Pancreas (tissue), 10 donors: ENCODE results near the gene MRPS5. TPM values are rescaled to one million over a fixed set of nuclear protein-coding genes. Genes with fewer than 3 reads are reported as not detected.
A peak's percentile ranks its signal among the peaks of the same experiment; 100 is the strongest.

ENCODE experiments used
- ATAC-seq, 4 donors: fragments of 200-7000 bp; cut with Tn5 transposase; one replicate each; pipeline versions ENCODE4 v1.8.0 to v1.9.1; 2020; ENCODE audit warnings: mild to moderate bottlenecking in 4 of 4, moderate library complexity in 4 of 4
- DNase-seq, 6 donors: peaks; one replicate each; pipeline ENCODE4 v3.0.0-alpha.2; 2020
- FAIRE-seq: peaks from 2 replicates; lab custom pipeline; 2012; peaks lifted over from hg19 to GRCh38; lab: Jason Lieb, UNC
- H3K27ac ChIP-seq, 4 donors: fragments of 200-600 bp; sonication (generic); 1 replicate in 3 of 4; 2 replicates in 1 of 4; pipeline versions ENCODE4 v1.5.0 to v1.8.0; 2020
- H3K27me3 ChIP-seq, 4 donors: fragments of 200-600 bp; one replicate each; pipeline ENCODE4 v1.8.0; 2021
- H3K36me3 ChIP-seq, 3 donors: fragments of 200-600 bp; sonication (generic) in 1 of 3; one replicate each; pipeline versions ENCODE4 v1.5.0 to v1.8.0; 2020 to 2021
- H3K4me1 ChIP-seq, 3 donors: fragments of 200-600 bp; one replicate each; pipeline ENCODE4 v1.8.0; 2021
- H3K4me3 ChIP-seq, 4 donors: fragments of 200-600 bp; sonication (generic) in 2 of 4; one replicate each; pipeline versions ENCODE4 v1.5.0 to v1.8.0; 2020 to 2021
- H3K9me3 ChIP-seq, 4 donors: fragments of 200-600 bp; one replicate each; pipeline ENCODE4 v1.8.0; 2021
- CTCF ChIP-seq, 4 donors: fragments of 200-600 bp; sonication (generic) in 3 of 4; IDR thresholded peaks; one replicate each; pipeline versions ENCODE4 v1.5.0 to v1.8.0; 2021; ENCODE audit warnings: antibody characterized with exemption in 4 of 4
- WGBS, 2 donors: extraction: QIAGEN DNeasy Blood & Tissue Kit; methylation state at CpG; one replicate each; pipeline ENCODE4 v1.1.7; 2013; 5-methylcytosine and 5-hydroxymethylcytosine counted together
- intact Hi-C, 3 donors: fragments of 100-400 bp; cut with DNase I; formaldehyde crosslinking; loops; one replicate each; pipeline versions ENCODE4 v1.11.1 to v1.14.2; 2022
- polyA plus RNA-seq, 2 donors: library from polyadenylated mRNA; stranded (reverse); fragments of 200-250 nt; gene quantifications; one replicate each; pipeline ENCODE4 v1.2.3, GENCODE V29; 2013
- total RNA-seq, 6 donors: library from RNA; stranded (reverse); fragmentation: NEBNext Ultra II Directional in 4 of 6; extraction: Animal tissue kit (Norgen Biotek cat#: 25700) in 4 of 6; gene quantifications; one replicate each; pipeline versions ENCODE4 v1.2.1 to v1.2.4, GENCODE V29; 2021 to 2023
- donor health status: healthy with polysubstance abuse.
- donor health status: DM: no; HTN: no; CAD: no; lungs with moderate emphysema.
- donor health status: DM: no; HTN: no; CAD: no.
- donor health status: control.
- donor health status: control.
- donor health status: Bipolar disorder and iron deficiency.
- donor health status: DM: yes; HTN: yes; CAD: no.
- donor health status: DM: no; HTN: no; CAD: no.
- donor health status: DM: no; HTN: no; CAD: no.
- donor health status: DM: yes; HTN: yes; CAD: no.

The MRPS5 gene
- total RNA-seq (10 to 100 TPM; 14.8 to 28.0 (median 17.9) TPM), polyA plus RNA-seq (10 to 100 TPM; 42.5 to 55.2 TPM)

- 0% methylated on average over 84 to 86 of the region's 86 CpGs for WGBS, 2 donors
These were observed at the start of gene MRPS5 for GRCh38 chr2:95121407-95122196. MRPS5 (minus strand) TSS chr2:95121808; CDS start chr2:95121791, 17 bp downstream.

GRCh38 chr2:95166065-95166763 is 44.6 kb upstream of the MRPS5 start:
- intact Hi-C loops: no loop called here
- no peaks in the 10 kb centered on the region for H3K27me3 ChIP-seq
- peak overlapping the region; percentile 36 to 75 (median 60) for H3K4me3 ChIP-seq
- H3K9me3 ChIP-seq: no peaks in the 10 kb centered on the region
- FAIRE-seq: no peak
- ATAC-seq: peak in 3 of 4 donors; percentile 3 to 5 (median 4)
- peak in 1 of 6 donors; percentile 23 for DNase-seq
- no peak for TF ChIP-seq CTCF (IDR thresholded peaks at IDR 0.05)
- H3K36me3 ChIP-seq: no peaks in the 10 kb centered on the region
- WGBS, 2 donors: 5 to 6% methylated on average over 16 of the region's 16 CpGs
- H3K4me1 ChIP-seq: peaks cover 6 to 14% (median 13%) of the 10 kb centered on the region in 3 donors
- H3K27ac ChIP-seq: peak overlapping the region in 2 of 4 donors; percentile 89 to 91

More at GRCh38 chr2:95121407-95122196, at the start of gene MRPS5:
- Histone ChIP-seq H3K4me3 (peak within 1 kb of the TSS; percentile 62 to 99 (median 92)), H3K9me3 (no peaks in the 10 kb centered on the region), H3K27me3 (no peaks in the 10 kb centered on the region), H3K4me1 (peaks cover 0 to 12% (median 11%) of the 10 kb centered on the region in 3 donors), H3K36me3 (no peaks in the 10 kb centered on the region), H3K27ac (peak within 1 kb of the TSS; percentile 93 to 96 (median 96))
- peak; percentile 81 to 96 (median 88) for DNase-seq
- peak; percentile 98 to 99 (median 98) for ATAC-seq
- no peak for FAIRE-seq
- no peak for TF ChIP-seq CTCF (IDR thresholded peaks at IDR 0.05)
- intact Hi-C loops: no loop called here

GRCh38 chr2:95165371-95166064 is 43.9 kb upstream of the MRPS5 start, which contains the start of gene ZNF2:
ZNF2 (plus strand) TSS chr2:95165809; CDS start chr2:95176227, 10,418 bp downstream.
- Histone ChIP-seq H3K27me3 (no peaks in the 10 kb centered on the region), H3K9me3 (no peaks in the 10 kb centered on the region), H3K4me1 (peaks cover 6 to 14% (median 13%) of the 10 kb centered on the region in 3 donors), H3K4me3 (peak within 1 kb of the TSS; percentile 36 to 75 (median 60)), H3K36me3 (no peaks in the 10 kb centered on the region), H3K27ac (peak within 1 kb of the TSS; percentile 89 to 93 (median 90))
- DNase-seq (peak; percentile 97 to 99 (median 98)), FAIRE-seq (no peak), ATAC-seq (peak; percentile 96 to 99 (median 98))
- intact Hi-C loops: no loop called here
- no peak for TF ChIP-seq CTCF (IDR thresholded peaks at IDR 0.05)
- WGBS, 2 donors: 0% methylated on average over 55 to 56 of the region's 56 CpGs

GRCh38 chr2:95165030-95165370 is 43.4 kb upstream of the MRPS5 start:
- WGBS, 2 donors: 0 to 1% methylated on average over 9 of the region's 9 CpGs
- intact Hi-C loops: no loop called here
- H3K36me3 ChIP-seq: no peaks in the 10 kb centered on the region
- H3K27me3 ChIP-seq: no peaks in the 10 kb centered on the region
- TF ChIP-seq CTCF (IDR thresholded peaks at IDR 0.05): no peak
- peaks cover 6 to 14% (median 13%) of the 10 kb centered on the region in 3 donors for H3K4me1 ChIP-seq
- no peak for DNase-seq
- ATAC-seq: peak; percentile 31 to 57 (median 49)
- H3K9me3 ChIP-seq: no peaks in the 10 kb centered on the region
- H3K4me3 ChIP-seq: peak overlapping the region; percentile 36 to 75 (median 60)
- H3K27ac ChIP-seq: peak overlapping the region; percentile 89 to 93 (median 90)
- no peak for FAIRE-seq
